ENCODE results near the gene AKNA. TPM values are rescaled to one million over a fixed set of nuclear protein-coding genes. Genes with fewer than 3 reads are reported as not detected.

Gene AKNA
- total RNA-seq, 4 donors from 2014 or later: 12.5 to 18.5 (median 17.3) TPM

- Histone ChIP-seq H3K4me1 (peaks cover 0 to 6% (median 0%) of the 10 kb centered on the region in 4 donors), H3K27me3 (no peaks in the 10 kb centered on the region), H3K4me3 (no peak overlapping the region), H3K9me3 (no peaks in the 10 kb centered on the region), H3K36me3 (peaks cover 0 to 40% (median 17%) of the 10 kb centered on the region in 4 donors), H3K27ac (replicated peaks in 1 of 4) (no peak overlapping the region)
- intact Hi-C loops (cut with DNase I): loop anchor here (5.0 to 10.0 kb wide), 4 partner anchors 101 to 608 kb away; partner anchors contain the start of genes ATP6V1G1 and WHRN
- 91% methylated on average over 13 of the region's 13 CpGs for WGBS
- TF ChIP-seq EP300 (IDR thresholded peaks at IDR 0.05): no peak
- TF ChIP-seq POLR2A (IDR thresholded peaks at IDR 0.05; ENCODE audit: low read depth): no peak
- TF ChIP-seq POLR2AphosphoS5 (IDR thresholded peaks at IDR 0.05): no peak
- no peak for TF ChIP-seq CTCF (IDR thresholded peaks at IDR 0.05)
- no peak for DNase-seq (ENCODE audit: extremely low spot score)
These were observed 18.7 kb upstream of the AKNA start for GRCh38 chr9:114406441-114406840.

GRCh38 chr9:114405294-114406034, 17.7 kb upstream of the AKNA start:
- H3K27me3 ChIP-seq: no peaks in the 10 kb centered on the region
- intact Hi-C loops (cut with DNase I): loop anchor here (1.0 to 10.0 kb wide), 5 partner anchors 102 to 609 kb away; partner anchors contain the start of genes ATP6V1G1 and WHRN
- WGBS: 44% methylated on average over 8 of the region's 15 CpGs
- no peak overlapping the region for H3K27ac ChIP-seq (replicated peaks in 1 of 4)
- H3K4me3 ChIP-seq: no peak overlapping the region
- peaks cover 0 to 40% (median 17%) of the 10 kb centered on the region in 4 donors for H3K36me3 ChIP-seq
- peaks cover 0 to 6% (median 0%) of the 10 kb centered on the region in 4 donors for H3K4me1 ChIP-seq
- DNase-seq (ENCODE audit: extremely low spot score): no peak
- TF ChIP-seq EP300 (IDR thresholded peaks at IDR 0.05): no peak
- TF ChIP-seq POLR2AphosphoS5 (IDR thresholded peaks at IDR 0.05): peak in 1 of 2 donors; percentile 35
- TF ChIP-seq CTCF (IDR thresholded peaks at IDR 0.05): peak; percentile 70 to 85 (median 74)
- no peak for TF ChIP-seq POLR2A (IDR thresholded peaks at IDR 0.05; ENCODE audit: low read depth)
- H3K9me3 ChIP-seq: no peaks in the 10 kb centered on the region

- H3K9me3 ChIP-seq: no peaks in the 10 kb centered on the region
- no peak for TF ChIP-seq EP300 (IDR thresholded peaks at IDR 0.05)
- no peak for TF ChIP-seq CTCF (IDR thresholded peaks at IDR 0.05)
- TF ChIP-seq POLR2AphosphoS5 (IDR thresholded peaks at IDR 0.05): no peak
- TF ChIP-seq POLR2A (IDR thresholded peaks at IDR 0.05; ENCODE audit: low read depth): no peak
- H3K27me3 ChIP-seq: no peaks in the 10 kb centered on the region
- WGBS: 100% methylated on average over 2 of the region's 2 CpGs
- no peak for DNase-seq (ENCODE audit: extremely low spot score)
- intact Hi-C loops (cut with DNase I): loop anchor here (10.0 kb wide), 3 partner anchors 180 to 610 kb away; partner anchors contain the start of gene ATP6V1G1
- no peak overlapping the region for H3K4me3 ChIP-seq
- H3K36me3 ChIP-seq: peaks cover 0 to 40% (median 17%) of the 10 kb centered on the region in 4 donors
- peaks cover 0 to 6% (median 0%) of the 10 kb centered on the region in 4 donors for H3K4me1 ChIP-seq
- no peak overlapping the region for H3K27ac ChIP-seq (replicated peaks in 1 of 4)
These were observed 16.7 kb upstream of the AKNA start for GRCh38 chr9:114404531-114404930.

GRCh38 chr9:114403153-114403756, 15.5 kb upstream of the AKNA start:
- TF ChIP-seq EP300 (IDR thresholded peaks at IDR 0.05) (no peak), POLR2AphosphoS5 (IDR thresholded peaks at IDR 0.05) (no peak), CTCF (IDR thresholded peaks at IDR 0.05) (no peak), POLR2A (IDR thresholded peaks at IDR 0.05; ENCODE audit: low read depth) (no peak)
- Histone ChIP-seq H3K4me3 (no peak overlapping the region), H3K4me1 (peaks cover 4 to 12% (median 5%) of the 10 kb centered on the region in 4 donors), H3K27me3 (no peaks in the 10 kb centered on the region), H3K36me3 (peaks cover 0 to 40% (median 17%) of the 10 kb centered on the region in 4 donors), H3K9me3 (no peaks in the 10 kb centered on the region), H3K27ac (replicated peaks in 1 of 4) (no peak overlapping the region)
- DNase-seq (ENCODE audit: extremely low spot score): no peak
- 86% methylated on average over 8 of the region's 16 CpGs for WGBS
- intact Hi-C loops (cut with DNase I): loop anchor here (10.0 kb wide), 3 partner anchors 182 to 612 kb away; partner anchors contain the start of gene ATP6V1G1
